Astrocyte (in vitro differentiated cells and primary cell): Measurements from ENCODE around the gene CAMK1G.

ENCODE experiments used
- CTCF ChIP-seq: IDR thresholded peaks from 2 replicates; pipeline ENCODE4 v1.5.1; 2011; ENCODE audit warnings: low read depth, mild to moderate bottlenecking, inconsistent platforms, low read length, moderate library complexity; ENCODE audit not compliant: insufficient read depth
- EZH2 ChIP-seq: IDR thresholded peaks from 2 replicates; pipeline ENCODE4 v1.6.1; 2012; ENCODE audit warnings: mild to moderate bottlenecking, low read length, inconsistent platforms; ENCODE audit not compliant: insufficient read depth

- TF ChIP-seq CTCF = no peak
- no peak for TF ChIP-seq EZH2
Observed at GRCh38 chr1:209657918-209658317, 74.4 kb downstream of the CAMK1G start.
